Upper lobe of left lung (tissue), 4 donors: ENCODE results near the gene HS3ST3A1.

Experiments
- POLR2A ChIP-seq, 4 donors: fragments of 450-650 bp; IDR thresholded peaks; one replicate each; pipeline ENCODE4 v1.5.1; 2016 to 2017; ENCODE audit warnings: antibody characterized with exemption in 4 of 4, mild to moderate bottlenecking in 2 of 4
- TF ChIP-seq, protein P1 (sequence below), 6 experiments: fragments of 450-650 bp in 4 of 6; fragments of 200-600 bp in 2 of 6; sonication (generic) in 2 of 6; IDR thresholded peaks; one replicate each; pipeline ENCODE4 v1.5.1; 2016 to 2019; ENCODE audit warnings: antibody characterized with exemption in 6 of 6

DNA sequence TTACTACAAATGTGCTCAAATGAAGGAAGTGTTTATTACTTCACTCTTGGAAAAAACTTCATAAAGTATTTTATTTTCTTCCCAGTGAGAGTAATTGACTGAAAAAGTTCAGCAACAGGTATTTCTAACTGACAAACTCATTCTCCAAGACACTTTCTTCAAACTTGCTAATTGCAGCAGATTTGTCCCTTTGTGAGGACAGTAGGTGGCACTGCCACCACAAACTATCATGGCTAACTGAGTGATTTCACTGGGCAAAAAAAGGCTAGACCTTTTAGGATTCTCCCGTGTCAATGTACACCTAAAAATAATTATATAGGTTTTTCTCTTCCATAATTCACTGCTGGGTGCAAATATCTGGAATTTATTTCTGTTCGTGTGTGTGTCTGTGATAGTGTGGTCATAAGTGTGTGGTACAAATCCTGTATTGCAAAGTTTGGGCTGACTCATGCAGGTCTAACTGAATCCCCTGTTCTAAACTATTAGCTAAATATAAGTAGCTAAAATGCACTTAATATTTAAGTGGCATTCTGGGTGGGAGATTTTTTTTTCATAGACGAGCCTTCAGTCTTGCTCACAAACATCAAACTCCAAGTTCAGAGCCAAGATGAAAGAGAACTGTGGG lies 3.9 kb downstream of the HS3ST3A1 start:
- no peak for TF ChIP-seq POLR2A (IDR thresholded peaks at IDR 0.05)
- TF ChIP-seq, protein P1, sequence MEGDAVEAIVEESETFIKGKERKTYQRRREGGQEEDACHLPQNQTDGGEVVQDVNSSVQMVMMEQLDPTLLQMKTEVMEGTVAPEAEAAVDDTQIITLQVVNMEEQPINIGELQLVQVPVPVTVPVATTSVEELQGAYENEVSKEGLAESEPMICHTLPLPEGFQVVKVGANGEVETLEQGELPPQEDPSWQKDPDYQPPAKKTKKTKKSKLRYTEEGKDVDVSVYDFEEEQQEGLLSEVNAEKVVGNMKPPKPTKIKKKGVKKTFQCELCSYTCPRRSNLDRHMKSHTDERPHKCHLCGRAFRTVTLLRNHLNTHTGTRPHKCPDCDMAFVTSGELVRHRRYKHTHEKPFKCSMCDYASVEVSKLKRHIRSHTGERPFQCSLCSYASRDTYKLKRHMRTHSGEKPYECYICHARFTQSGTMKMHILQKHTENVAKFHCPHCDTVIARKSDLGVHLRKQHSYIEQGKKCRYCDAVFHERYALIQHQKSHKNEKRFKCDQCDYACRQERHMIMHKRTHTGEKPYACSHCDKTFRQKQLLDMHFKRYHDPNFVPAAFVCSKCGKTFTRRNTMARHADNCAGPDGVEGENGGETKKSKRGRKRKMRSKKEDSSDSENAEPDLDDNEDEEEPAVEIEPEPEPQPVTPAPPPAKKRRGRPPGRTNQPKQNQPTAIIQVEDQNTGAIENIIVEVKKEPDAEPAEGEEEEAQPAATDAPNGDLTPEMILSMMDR (IDR thresholded peaks at IDR 0.05) = peak in 4 of 6 experiments; percentile 18 to 66 (median 52)
